WTC11 (cell line): ENCODE results near the gene IL10. TPM values are rescaled to one million over a fixed set of nuclear protein-coding genes. Genes with fewer than 3 reads are reported as not detected.

Experiments used
- ATAC-seq: fragments of 200-7000 bp; cut with Tn5 transposase; 2 replicates; pipeline ENCODE4 v1.10.0; 2021; ENCODE audit warnings: mild to moderate bottlenecking, moderate library complexity
- CTCF ChIA-PET: fragments of 300-600 bp; sonication (Branson Sonifier 250); formaldehyde crosslinking; loops from one replicate; lab custom pipeline; 2021; ENCODE audit warnings: antibody characterized with exemption; lab: Charles Lee
- POLR2A ChIA-PET: fragments of 350-600 bp; sonication (Branson Sonifier 250); formaldehyde crosslinking; loops from one replicate; lab custom pipeline; 2021; ENCODE audit warnings: antibody characterized with exemption; lab: Charles Lee
- DNase-seq: peaks from one replicate; pipeline ENCODE4 v3.0.0; 2021; ENCODE audit warnings: low spot score
- H3K27ac Mint-ChIP-seq: 2 replicates; pipeline ENCODE4 v1.8.0; 2021; ENCODE audit warnings: mixed read lengths
- H3K27me3 Mint-ChIP-seq: 2 replicates; pipeline ENCODE4 v1.8.0; 2021; ENCODE audit warnings: low read depth, mild to moderate bottlenecking, moderate library complexity, mixed read lengths
- H3K36me3 Mint-ChIP-seq: 2 replicates; pipeline ENCODE4 v1.8.0; 2021; ENCODE audit warnings: mixed read lengths
- H3K4me1 Mint-ChIP-seq: 2 replicates; pipeline ENCODE4 v1.8.0; 2022; ENCODE audit warnings: mixed read lengths
- H3K4me3 Mint-ChIP-seq: 2 replicates; pipeline ENCODE4 v1.8.0; 2021; ENCODE audit warnings: mild to moderate bottlenecking, moderate library complexity, mixed read lengths
- H3K9me3 Mint-ChIP-seq: 2 replicates; pipeline ENCODE4 v1.8.0; 2021; ENCODE audit warnings: mixed read lengths
- CBFB ChIP-seq: sonication (generic); formaldehyde crosslinking; IDR thresholded peaks from 2 replicates; pipeline ENCODE4 v1.8.1; 2022; ENCODE audit warnings: mild to moderate bottlenecking, low read depth, missing genetic modification reagents
- CREM ChIP-seq: sonication (generic); formaldehyde crosslinking; IDR thresholded peaks from 2 replicates; pipeline ENCODE4 v1.8.1; 2022; ENCODE audit warnings: mild to moderate bottlenecking, missing genetic modification reagents, moderate library complexity
- ELF4 ChIP-seq: sonication (generic); formaldehyde crosslinking; IDR thresholded peaks from 2 replicates; pipeline ENCODE4 v1.8.1; 2022; ENCODE audit warnings: low read depth, mild to moderate bottlenecking, moderate library complexity, missing genetic modification reagents
- ERG ChIP-seq: fragments of 250-450 bp; sonication (Bioruptor Pico); IDR thresholded peaks from 2 replicates; pipeline ENCODE4 v1.8.0; 2021; ENCODE audit warnings: mild to moderate bottlenecking
- ESRRA ChIP-seq: sonication (generic); formaldehyde crosslinking; IDR thresholded peaks from 2 replicates; pipeline ENCODE4 v1.8.1; 2022; ENCODE audit warnings: mild to moderate bottlenecking, missing genetic modification reagents, borderline replicate concordance
- FOXK1 ChIP-seq: sonication (generic); formaldehyde crosslinking; IDR thresholded peaks from 2 replicates; pipeline ENCODE4 v1.8.0; 2022; ENCODE audit warnings: mild to moderate bottlenecking, moderate library complexity, missing genetic modification reagents
- GTF2I ChIP-seq: fragments of 250-450 bp; sonication (Bioruptor Pico); conservative IDR thresholded peaks from 2 replicates; pipeline ENCODE4 v1.4.0; 2021; ENCODE audit warnings: mild to moderate bottlenecking
- IRF2 ChIP-seq: sonication (generic); formaldehyde crosslinking; IDR thresholded peaks from 2 replicates; pipeline ENCODE4 v1.8.0; 2022; ENCODE audit warnings: low read depth, missing genetic modification reagents, borderline replicate concordance
- JUN ChIP-seq: sonication (generic); formaldehyde crosslinking; IDR thresholded peaks from 2 replicates; pipeline ENCODE4 v1.8.0; 2023; ENCODE audit warnings: mild to moderate bottlenecking, missing genetic modification reagents
- MLX ChIP-seq: sonication (generic); formaldehyde crosslinking; IDR thresholded peaks from 2 replicates; pipeline ENCODE4 v1.8.1; 2023; ENCODE audit warnings: mild to moderate bottlenecking, missing genetic modification reagents, moderate library complexity
- NFYB ChIP-seq: sonication (generic); formaldehyde crosslinking; conservative IDR thresholded peaks from 2 replicates; pipeline ENCODE4 v1.8.0; 2022; ENCODE audit warnings: low read depth, missing genetic modification reagents
- NR2C2 ChIP-seq: sonication (generic); formaldehyde crosslinking; IDR thresholded peaks from 2 replicates; pipeline ENCODE4 v1.8.0; 2022; ENCODE audit warnings: mild to moderate bottlenecking, missing genetic modification reagents
- NR3C1 ChIP-seq: sonication (generic); formaldehyde crosslinking; conservative IDR thresholded peaks from 2 replicates; pipeline ENCODE4 v1.8.1; 2023; ENCODE audit warnings: low read depth, mild to moderate bottlenecking, missing genetic modification reagents
- PRRX2 ChIP-seq: fragments of 250-450 bp; sonication (Bioruptor Pico); IDR thresholded peaks from 2 replicates; pipeline ENCODE4 v1.8.0; 2021; ENCODE audit warnings: mild to moderate bottlenecking
- STAT6 ChIP-seq: sonication (generic); formaldehyde crosslinking; conservative IDR thresholded peaks from 2 replicates; pipeline ENCODE4 v1.8.1; 2023; ENCODE audit warnings: mild to moderate bottlenecking, low read depth, missing genetic modification reagents, moderate library complexity
- TP53 ChIP-seq: sonication (generic); formaldehyde crosslinking; IDR thresholded peaks from 2 replicates; pipeline ENCODE4 v1.8.1; 2023; ENCODE audit warnings: mild to moderate bottlenecking, missing genetic modification reagents
- ZNF317 ChIP-seq: sonication (generic); formaldehyde crosslinking; IDR thresholded peaks from 2 replicates; pipeline ENCODE4 v1.8.1; 2023; ENCODE audit warnings: low read depth, mild to moderate bottlenecking, moderate library complexity, missing genetic modification reagents, borderline replicate concordance
- ZNF396 ChIP-seq: fragments of 250-450 bp; sonication (Bioruptor Pico); IDR thresholded peaks from 2 replicates; pipeline ENCODE4 v1.8.0; 2021; ENCODE audit warnings: mild to moderate bottlenecking, moderate library complexity, borderline replicate concordance
- ZNF416 ChIP-seq: fragments of 250-450 bp; sonication (Bioruptor Pico); IDR thresholded peaks from 2 replicates; pipeline ENCODE4 v1.9.0; 2021; ENCODE audit warnings: mild to moderate bottlenecking, inconsistent platforms
- total RNA-seq: library from RNA; stranded (reverse); gene quantifications from 3 replicates; pipeline ENCODE4 v1.2.3, GENCODE V29; 2021
- TF ChIP-seq, protein P1 (sequence below): sonication (generic); formaldehyde crosslinking; IDR thresholded peaks from 2 replicates; pipeline ENCODE4 v1.8.1; 2022; ENCODE audit warnings: mild to moderate bottlenecking, missing genetic modification reagents, moderate library complexity, borderline replicate concordance
- TF ChIP-seq, protein P2 (sequence below): fragments of 250-450 bp; sonication (Bioruptor Pico); IDR thresholded peaks from 2 replicates; pipeline ENCODE4 v1.9.0; 2021; ENCODE audit warnings: moderate library complexity, mild to moderate bottlenecking, inconsistent platforms, borderline replicate concordance
- TF ChIP-seq, protein P3 (sequence below): sonication (generic); formaldehyde crosslinking; conservative IDR thresholded peaks from 2 replicates; pipeline ENCODE4 v1.8.1; 2022; ENCODE audit warnings: mild to moderate bottlenecking, missing genetic modification reagents
- TF ChIP-seq, protein P4 (sequence below): sonication (generic); formaldehyde crosslinking; IDR thresholded peaks from 2 replicates; pipeline ENCODE4 v1.8.1; 2022; ENCODE audit warnings: low read depth, missing genetic modification reagents, borderline replicate concordance

The IL10 gene
- total RNA-seq, 1 experiment from 2014 or later: not detected

GRCh38 chr1:206796981-206797402 is 24.7 kb upstream of the IL10 start (continued):
- TF ChIP-seq STAT6 (CRISPR knock-in tag) (no peak), ZNF396 (CRISPR knock-in tag) (no peak)

GRCh38 chr1:206796116-206796515 is 23.8 kb upstream of the IL10 start:
- no peaks in the 10 kb centered on the region for H3K9me3 Mint-ChIP-seq
- no peak overlapping the region for H3K27ac Mint-ChIP-seq
- no peak overlapping the region for H3K4me3 Mint-ChIP-seq
- no peaks in the 10 kb centered on the region for H3K27me3 Mint-ChIP-seq
- DNase-seq (no peak), ATAC-seq (no peak)
- H3K4me1 Mint-ChIP-seq: no peaks in the 10 kb centered on the region
- TF ChIP-seq, protein P1, sequence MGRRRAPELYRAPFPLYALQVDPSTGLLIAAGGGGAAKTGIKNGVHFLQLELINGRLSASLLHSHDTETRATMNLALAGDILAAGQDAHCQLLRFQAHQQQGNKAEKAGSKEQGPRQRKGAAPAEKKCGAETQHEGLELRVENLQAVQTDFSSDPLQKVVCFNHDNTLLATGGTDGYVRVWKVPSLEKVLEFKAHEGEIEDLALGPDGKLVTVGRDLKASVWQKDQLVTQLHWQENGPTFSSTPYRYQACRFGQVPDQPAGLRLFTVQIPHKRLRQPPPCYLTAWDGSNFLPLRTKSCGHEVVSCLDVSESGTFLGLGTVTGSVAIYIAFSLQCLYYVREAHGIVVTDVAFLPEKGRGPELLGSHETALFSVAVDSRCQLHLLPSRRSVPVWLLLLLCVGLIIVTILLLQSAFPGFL (CRISPR knock-in tag): no peak
- TF ChIP-seq GTF2I (no peak), ERG (no peak), CREM (CRISPR knock-in tag) (no peak), NR2C2 (no peak), NFYB (no peak), PRRX2 (CRISPR knock-in tag) (no peak), NR3C1 (CRISPR knock-in tag) (no peak), ELF4 (CRISPR knock-in tag) (no peak), STAT6 (CRISPR knock-in tag) (no peak)
- TF ChIP-seq, protein P2, sequence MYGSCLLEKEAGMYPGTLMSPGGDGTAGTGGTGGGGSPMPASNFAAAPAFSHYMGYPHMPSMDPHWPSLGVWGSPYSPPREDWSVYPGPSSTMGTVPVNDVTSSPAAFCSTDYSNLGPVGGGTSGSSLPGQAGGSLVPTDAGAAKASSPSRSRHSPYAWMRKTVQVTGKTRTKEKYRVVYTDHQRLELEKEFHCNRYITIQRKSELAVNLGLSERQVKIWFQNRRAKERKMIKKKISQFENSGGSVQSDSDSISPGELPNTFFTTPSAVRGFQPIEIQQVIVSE (CRISPR knock-in tag): no peak
- TF ChIP-seq, protein P3, sequence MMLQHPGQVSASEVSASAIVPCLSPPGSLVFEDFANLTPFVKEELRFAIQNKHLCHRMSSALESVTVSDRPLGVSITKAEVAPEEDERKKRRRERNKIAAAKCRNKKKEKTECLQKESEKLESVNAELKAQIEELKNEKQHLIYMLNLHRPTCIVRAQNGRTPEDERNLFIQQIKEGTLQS: no peak
- ChIA-PET CTCF (interaction anchor here (2.4 kb wide), 1 partner anchor 61 kb away, joined by 7 read pairs; no protein-coding TSS in a partner anchor), POLR2A (no interaction called here)
- H3K36me3 Mint-ChIP-seq: no peaks in the 10 kb centered on the region

DNA sequence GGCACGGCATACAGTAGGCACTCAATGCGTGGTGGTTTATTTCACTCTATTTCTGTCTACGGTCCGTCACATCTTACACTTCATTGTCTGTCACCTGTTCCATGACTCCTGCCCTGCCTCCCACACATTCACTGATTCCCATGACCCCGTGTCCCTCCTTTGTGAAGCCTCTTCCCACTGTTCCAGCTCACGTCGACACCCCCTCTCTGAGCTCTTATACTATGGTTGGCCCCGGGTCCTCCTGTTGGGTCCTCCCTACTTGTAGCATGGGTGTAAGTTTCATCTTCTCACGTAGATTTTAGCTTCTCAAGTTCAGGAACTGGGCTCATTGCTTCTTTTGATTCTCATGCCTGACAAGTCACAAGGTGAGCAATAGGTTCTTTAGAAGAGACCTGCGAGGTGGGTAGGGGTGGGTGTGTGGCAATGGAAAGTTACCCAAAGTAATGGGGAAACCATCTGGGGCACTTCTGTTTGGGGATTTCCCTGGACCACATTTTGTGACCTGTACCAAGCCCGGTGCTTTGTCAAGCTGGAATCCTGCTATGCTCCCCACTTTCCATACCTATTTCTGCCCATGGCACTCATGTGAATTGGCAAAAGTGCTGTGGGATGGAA is 22.1 kb upstream of the IL10 start:
- H3K27ac Mint-ChIP-seq: no peak overlapping the region
- TF ChIP-seq JUN (CRISPR knock-in tag) (no peak), ZNF416 (CRISPR knock-in tag) (no peak), ESRRA (CRISPR knock-in tag) (no peak), TP53 (CRISPR knock-in tag) (no peak), MLX (CRISPR knock-in tag) (no peak), ZNF317 (no peak), IRF2 (CRISPR knock-in tag) (no peak), FOXK1 (CRISPR knock-in tag) (no peak), CBFB (CRISPR knock-in tag) (no peak)
- TF ChIP-seq, protein P4, sequence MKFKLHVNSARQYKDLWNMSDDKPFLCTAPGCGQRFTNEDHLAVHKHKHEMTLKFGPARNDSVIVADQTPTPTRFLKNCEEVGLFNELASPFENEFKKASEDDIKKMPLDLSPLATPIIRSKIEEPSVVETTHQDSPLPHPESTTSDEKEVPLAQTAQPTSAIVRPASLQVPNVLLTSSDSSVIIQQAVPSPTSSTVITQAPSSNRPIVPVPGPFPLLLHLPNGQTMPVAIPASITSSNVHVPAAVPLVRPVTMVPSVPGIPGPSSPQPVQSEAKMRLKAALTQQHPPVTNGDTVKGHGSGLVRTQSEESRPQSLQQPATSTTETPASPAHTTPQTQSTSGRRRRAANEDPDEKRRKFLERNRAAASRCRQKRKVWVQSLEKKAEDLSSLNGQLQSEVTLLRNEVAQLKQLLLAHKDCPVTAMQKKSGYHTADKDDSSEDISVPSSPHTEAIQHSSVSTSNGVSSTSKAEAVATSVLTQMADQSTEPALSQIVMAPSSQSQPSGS: no peak

More for the DNA sequence above, 22.1 kb upstream of the IL10 start:
- Mint-ChIP-seq H3K4me1 (no peaks in the 10 kb centered on the region), H3K4me3 (no peak overlapping the region), H3K9me3 (no peaks in the 10 kb centered on the region), H3K36me3 (no peaks in the 10 kb centered on the region), H3K27me3 (no peaks in the 10 kb centered on the region)
- CTCF ChIA-PET: interaction anchor here (2.4 kb wide), 1 partner anchor 59 kb away, joined by 7 read pairs; no protein-coding TSS in a partner anchor
- POLR2A ChIA-PET: no interaction called here
- ATAC-seq (no peak), DNase-seq (no peak)
